HG02759 (cell line): ENCODE measurements around the gene NCK2.
A peak's percentile ranks its signal among the peaks of the same experiment; 100 is the strongest.

Experiments
- ATAC-seq: cut with Tn5 transposase; IDR thresholded peaks from one replicate; pipeline ENCODE4 v1.9.1; 2021; ENCODE audit warnings: mild to moderate bottlenecking, moderate library complexity; ENCODE audit not compliant: unreplicated experiment

Gene NCK2

DNA sequence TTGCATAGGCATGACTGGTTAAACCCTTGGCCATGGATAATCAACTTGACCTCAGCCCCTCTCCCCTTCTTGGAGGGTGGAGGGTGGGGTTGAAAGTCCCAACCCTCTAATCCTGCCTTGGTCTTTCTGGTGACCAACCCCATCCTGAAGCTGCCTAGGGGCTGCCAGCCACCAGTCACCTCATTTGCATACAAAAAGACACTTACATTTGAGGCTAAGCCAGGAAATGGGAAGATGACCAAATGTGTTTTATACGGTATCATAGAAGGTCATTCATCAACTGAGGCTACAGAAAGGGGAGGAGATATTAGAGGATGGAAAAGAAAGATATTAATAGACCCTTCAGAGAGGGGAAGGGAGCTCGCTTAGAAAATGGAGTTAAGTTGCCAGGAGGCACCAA is 96.8 kb downstream of the NCK2 start:
- no peak for ATAC-seq

DNA sequence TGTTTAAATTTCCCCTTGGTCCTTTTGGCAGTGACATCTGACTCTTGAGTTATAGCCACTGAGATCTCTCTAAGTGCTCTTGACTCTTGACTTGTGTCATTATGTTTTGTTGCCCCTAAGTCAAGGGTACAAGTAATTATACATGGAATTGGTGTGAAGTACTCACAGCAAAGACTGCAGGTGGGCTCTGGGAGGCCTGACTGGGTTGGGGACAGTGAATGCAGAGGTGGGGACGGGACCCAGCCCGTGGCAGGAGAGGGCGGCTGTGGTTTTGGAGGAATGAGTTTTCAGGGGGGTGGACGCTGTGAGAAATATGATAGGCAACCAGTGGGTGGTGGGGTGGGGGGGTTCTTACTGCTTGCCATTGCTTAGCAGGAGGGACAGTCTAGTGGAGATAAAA is 97.8 kb downstream of the NCK2 start:
- ATAC-seq: no peak

DNA sequence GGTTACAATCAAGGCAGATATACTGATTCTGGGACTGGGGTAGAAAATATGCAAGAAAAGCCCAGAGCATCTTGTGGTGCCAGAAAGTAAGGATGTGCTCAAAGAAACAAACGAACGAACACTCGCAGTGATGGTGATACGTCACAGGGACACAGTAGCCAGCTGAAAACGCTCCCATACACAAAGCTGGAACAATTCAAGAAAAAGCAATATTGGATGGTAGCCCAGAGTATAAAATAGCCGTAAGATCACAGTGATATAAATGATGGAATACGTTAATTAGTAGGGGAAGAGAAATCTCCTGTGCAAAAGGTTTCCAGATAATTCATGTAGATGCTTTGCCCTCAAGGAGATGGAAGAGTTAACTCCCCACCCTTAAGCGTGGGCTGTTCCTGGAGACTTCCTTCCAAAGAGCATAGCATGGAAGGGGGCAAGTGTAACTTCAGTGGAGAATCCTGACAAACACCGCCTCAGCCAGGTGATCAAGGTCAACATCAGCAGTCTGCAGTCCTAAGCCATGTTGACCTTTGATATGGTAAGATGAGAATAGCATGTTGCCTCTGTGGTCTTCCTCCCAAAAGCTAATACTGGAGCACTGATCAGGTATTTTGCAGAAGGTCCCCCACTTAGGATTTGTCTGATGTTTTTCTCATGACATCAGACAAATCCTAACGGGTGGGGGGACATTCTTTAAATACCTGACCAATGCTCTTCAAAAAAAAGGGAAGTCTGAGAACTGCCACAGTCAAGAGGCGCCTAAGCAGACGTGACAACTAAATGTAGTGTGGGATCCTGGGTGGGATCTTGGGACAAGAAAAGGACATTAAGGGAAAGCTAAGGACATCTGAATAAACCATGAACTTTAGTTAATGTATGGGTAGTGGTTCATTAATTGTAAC is 99.0 kb downstream of the NCK2 start:
- no peak for ATAC-seq

DNA sequence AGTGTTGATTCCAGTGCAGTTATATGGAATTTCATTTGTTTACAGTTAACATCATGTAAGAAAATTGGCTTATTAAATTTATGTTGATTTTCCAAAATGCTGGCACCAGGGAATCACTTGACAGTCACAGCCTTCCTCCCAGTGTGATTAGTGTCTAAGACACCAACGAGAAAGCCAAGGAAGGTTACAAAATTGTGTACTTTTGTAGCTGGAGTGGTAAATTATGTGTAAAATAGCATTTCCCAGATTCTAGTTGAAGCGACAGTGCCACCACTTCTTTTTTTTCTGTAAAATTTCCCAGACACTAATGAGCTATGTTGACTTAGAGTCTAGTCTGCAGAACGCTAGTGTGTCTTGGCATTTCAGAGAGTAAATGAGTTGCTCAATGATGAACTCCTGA is 101.3 kb downstream of the NCK2 start:
- no peak for ATAC-seq

DNA sequence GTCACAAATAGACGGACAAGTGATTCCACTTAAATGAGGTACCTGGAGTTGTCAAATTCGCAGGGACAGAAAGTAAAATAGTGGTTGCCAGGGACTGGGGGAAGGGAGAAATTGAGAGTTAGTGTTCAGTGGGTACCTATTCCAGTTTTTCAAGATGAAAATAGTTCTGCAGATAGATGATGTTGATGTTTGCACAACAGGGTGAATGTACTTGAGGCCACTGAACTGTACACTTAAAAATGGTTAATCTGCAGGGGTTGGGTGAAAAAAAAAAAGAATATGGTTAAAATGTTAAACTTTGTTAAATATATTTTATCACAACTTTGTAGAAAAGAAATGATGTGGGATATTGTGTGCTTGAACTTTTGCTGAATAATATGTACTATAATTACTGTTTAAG is 102.3 kb downstream of the NCK2 start:
- ATAC-seq: no peak

DNA sequence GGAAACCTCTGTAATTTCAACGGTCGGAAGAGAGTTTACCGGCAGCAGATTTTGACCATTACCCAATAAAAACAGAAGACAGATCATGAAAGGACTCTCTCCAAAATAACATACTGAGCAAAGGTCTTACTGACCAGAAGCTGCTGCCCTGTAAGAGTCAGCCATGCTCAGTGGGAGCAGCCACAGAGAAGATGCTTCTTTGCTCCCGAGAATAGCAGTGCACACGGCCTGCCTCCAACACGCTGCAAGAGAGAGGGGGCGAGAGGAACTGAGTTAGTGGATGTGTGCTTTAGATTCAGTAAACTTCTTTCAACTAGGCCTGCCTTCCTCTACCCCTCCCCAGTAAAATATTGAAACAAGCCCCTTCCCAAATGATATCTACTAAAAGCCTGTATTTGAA is 103.7 kb downstream of the NCK2 start:
- ATAC-seq: no peak

DNA sequence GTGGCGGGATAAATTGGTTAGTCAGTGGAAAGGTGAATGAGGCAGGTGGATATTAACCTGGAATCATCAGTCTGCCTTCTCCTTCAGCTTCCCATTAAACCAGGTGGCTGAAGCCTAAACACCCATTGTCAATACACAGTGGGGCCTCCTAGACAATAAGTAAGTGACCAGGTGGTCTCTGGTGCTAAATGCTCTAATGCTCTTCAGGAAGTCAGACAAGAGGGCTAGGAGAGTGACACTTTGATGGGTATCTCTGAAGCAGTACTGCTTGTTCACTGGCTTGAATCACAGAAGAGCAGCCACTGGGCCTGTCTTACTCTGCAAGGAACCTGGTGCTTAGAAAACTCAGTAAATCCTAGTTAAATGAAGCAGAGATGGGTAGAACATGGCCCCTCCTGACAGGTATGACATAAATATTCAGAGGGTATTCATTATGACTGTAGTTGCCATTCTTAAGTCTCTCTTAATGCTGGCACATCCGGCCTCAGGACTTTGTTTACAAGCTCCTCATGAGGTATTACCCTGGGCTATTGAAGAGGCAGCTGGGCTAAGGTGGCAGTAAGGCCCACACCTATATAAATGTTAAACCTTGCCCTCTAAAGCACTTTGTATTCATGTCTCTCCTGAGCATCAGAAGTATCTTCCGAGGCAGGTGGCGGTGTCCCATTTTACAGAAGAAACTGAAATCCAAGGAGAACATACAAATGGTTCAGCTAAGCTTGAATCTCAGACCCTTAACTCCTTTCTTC is 104.9 kb downstream of the NCK2 start:
- no peak for ATAC-seq

DNA sequence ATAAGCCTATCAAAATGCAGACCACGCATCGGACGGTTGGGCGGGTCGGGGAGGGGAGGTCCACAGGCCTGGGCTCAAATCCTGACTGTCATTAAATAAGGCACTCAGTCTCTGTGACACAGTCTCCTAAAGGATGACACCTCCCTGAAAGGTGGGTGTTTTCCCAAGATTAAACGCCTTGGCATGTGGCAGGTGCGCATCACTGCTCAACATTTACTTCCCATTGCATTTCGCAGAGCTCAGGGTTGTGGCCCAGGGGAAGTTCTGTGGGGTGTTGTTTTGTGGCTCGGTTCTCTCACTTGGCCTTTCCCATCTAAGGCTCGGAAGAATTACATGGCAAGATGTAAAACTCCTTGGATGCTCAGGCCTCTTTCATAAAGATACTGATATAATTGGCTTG is 107.4 kb downstream of the NCK2 start:
- ATAC-seq: no peak

DNA sequence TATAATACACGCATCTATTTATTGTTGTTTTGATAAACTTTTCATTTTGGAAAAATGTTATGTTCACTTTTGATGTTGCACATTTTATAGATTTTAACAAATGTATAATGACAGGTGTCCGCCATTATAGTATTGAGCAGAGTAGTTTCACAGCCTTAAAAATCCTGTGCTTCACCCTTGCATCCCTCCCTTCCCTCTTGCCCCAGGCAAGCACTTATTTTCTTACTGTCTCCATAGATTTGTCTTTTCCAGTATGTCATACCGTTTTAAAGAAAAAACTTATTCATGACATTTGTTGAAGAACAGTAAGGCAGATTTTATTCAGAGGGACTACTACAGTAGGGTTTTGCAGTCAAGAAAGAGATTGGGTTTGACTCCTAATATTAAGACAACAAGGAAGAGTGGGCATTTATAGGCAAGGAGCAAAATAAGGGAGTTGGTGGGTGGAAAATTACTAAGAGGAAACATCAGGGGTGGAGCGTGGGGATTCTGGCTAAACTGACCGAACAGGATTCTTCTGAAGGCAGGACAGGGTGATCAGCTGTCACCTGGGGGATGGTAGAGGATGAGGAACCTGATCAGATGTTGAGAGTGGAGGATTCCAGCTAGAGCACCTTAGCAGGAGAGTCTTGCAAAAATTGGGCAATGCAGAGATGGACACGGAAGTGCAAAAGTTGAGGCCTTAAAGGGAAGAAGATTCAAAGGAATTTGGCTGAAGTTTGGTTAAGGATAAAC is 108.8 kb downstream of the NCK2 start:
- ATAC-seq: no peak

DNA sequence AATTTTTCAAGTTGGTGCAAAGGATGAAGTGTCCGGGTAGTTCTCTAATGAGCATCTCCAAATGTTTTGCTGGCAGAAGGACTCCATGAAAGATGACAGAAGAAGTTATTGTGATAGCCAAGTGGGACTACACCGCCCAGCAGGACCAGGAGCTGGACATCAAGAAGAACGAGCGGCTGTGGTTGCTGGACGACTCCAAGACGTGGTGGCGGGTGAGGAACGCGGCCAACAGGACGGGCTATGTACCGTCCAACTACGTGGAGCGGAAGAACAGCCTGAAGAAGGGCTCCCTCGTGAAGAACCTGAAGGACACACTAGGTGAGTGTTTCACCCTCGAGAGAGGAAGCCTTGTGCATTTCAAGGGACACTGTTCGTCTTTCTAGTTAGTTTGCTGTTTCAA is 110.3 kb downstream of the NCK2 start:
- no peak for ATAC-seq

DNA sequence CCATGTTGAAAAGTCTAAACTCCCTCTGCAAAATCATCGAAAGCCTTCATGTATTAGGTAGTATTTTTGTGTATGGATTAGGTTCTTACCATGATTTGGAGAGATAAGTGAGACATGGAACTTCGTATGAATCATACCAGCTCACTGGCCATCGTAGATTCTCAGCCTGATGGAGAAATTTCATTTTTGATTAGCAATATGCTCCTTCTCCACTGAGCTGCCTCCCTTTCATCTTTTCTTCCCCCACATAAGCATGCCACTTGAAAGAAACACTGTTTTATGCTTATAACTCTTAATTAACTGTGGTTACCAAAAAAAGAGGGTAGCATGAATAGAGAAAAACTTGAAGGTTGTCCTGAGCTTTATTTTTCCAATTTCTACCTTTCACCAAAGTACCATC is 111.9 kb downstream of the NCK2 start:
- ATAC-seq: no peak

DNA sequence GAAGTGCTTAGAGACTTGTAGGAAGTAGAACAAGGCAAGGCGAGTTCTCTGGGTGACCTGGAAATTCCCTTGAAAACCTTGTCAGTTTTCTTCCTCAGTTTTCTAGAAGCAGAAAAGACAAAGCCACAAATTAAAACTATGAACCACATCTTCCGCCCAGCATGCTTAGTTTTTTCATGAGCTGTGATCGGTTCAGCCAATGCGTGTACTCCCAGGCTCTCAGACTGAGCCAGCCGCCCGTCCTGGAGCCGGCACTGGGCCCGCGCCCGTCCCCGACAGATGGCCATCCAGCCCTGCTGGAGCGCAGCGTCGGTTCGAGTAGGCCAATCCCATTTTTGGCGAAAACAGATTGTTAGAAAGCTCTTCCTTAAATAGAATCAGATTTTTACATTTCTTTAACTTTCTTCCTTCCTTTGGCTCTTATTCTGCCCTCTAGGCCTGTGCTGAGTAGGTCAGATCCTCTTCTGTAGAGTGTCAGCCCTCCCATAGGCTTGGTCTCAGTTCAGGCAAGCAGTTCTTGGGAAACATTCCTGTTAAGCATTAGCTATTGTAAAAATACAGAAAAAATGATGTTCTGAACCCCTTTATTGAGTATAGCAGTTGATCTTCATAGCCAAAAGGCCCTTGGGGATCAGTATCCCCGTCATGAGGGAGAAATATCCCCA is 112.5 kb downstream of the NCK2 start:
- no peak for ATAC-seq

DNA sequence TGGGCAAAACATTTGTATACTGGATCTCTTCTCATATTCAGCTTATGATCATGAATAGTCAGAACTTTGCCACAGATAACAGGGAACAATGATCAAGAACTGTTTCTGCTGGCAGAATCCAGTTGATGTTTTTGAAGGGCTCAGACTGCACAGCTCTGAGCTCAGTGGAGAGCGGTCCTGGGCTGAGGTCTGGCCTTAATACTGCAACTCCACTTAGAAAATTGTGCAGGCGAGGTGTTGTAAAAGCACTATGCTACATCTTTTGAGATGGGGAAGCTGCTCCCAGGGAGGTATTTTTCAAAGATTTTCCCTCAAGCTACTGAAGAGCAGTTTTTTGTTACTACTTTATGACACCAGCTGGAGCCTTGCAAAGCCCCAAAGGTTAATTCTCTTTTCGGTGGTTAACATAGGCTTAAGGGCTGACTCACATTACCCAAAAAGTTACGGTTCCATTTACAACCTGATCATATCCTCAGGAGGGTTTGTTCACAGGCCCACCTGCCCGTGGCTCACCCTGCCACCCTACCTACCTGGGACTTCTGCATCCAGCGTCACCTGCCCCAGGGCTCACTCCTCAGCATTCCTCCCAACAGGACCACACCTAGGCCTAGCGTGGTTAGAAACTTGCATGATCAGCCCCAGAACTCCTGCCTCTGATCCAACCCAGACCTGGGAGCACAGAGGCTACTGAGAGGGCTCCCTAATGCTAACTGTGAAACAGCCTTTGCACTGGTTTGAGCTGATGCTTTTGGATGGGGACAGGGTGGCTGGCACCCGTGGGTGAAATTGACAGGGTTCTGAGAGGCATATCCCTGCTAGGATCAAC is 114.4 kb downstream of the NCK2 start:
- ATAC-seq: peak; percentile 53

DNA sequence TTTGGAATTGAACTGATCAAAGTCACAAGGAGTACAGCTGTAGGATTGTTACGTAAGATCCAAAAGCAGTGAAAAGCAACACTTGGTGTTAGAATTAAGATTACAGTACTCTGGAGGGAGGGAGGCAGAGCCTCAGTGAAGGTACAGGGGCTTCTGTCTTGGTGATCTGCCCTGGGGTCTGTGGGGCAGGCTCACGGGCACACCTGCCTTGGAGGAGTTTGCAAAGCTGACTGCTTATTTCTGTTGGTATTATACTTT is 114.9 kb downstream of the NCK2 start:
- ATAC-seq: no peak

DNA sequence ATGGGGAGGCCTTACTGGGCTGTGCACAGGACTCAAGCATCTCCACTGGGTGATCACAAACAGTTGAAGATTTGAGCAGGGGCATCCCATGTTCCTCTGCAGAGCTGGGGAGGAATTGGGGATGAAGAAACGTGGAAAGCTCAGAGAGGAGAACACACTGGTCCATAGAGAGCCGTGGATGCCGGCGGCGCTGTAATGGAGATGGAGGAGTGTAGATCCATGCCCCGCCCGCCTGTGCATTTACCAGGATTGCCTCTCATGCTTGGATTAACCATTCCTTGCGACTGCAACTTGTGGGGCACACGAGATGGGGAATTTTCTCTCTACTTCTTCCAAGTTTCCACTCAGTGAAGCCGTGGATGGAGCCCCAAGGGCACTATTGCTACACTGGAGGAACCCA is 115.9 kb downstream of the NCK2 start:
- no peak for ATAC-seq

DNA sequence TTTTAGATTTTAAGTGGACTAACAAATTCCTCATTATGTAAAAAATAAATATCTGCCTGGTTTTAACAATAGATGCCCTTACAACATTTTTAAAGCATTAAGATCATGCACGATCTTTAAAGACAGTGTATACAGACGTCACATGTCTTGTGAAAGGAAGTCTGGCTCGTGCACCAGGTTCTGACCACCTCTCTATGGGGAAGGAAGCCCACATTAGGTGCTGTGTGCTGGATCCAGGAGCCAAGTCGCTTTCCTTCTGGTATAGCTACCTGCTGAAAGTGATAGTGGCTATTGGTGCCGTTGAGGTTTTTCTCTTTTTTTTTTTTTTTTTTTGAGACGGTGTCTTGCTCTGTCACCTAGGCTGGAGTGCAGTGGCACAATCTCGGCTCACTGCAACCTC is 116.5 kb downstream of the NCK2 start:
- ATAC-seq: no peak

DNA sequence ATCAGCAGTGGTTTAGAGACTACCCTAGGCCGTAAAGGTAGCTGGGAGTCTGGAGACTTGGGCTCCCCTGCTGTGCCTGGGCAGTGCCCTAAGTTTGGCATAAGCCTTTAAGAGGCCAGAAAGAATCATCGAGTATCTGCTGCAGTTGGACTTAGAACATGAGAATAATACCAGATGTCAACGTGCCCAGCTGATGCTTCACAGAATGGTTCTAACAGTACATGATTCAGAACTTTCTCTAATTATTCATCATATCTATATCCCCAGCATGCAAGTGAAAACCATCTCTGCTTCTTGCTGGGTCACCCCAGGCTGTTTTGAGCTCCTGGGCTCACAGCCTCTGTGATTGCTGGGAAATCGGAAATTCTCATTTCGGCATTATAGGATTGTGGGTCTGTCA is 118.1 kb downstream of the NCK2 start:
- no peak for ATAC-seq

DNA sequence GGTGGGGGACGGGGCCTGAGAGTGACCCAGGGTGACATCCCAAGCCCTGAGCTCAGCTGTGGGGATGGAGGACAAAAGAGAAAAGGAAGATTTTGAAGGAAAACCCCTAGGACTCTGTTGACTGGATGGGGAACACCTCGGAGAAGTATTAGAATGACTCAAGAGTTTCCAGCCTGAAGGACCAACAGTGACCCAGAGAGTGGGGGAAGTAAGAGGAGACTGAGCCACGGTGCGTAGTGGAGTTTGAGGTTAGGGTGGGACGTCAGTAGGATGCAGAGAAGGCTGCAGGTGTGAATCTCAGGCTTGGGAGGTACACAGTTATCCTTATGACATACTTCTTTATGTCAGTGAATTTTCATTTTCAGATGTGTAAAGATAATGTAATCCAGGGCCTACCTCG is 119.5 kb downstream of the NCK2 start:
- no peak for ATAC-seq

DNA sequence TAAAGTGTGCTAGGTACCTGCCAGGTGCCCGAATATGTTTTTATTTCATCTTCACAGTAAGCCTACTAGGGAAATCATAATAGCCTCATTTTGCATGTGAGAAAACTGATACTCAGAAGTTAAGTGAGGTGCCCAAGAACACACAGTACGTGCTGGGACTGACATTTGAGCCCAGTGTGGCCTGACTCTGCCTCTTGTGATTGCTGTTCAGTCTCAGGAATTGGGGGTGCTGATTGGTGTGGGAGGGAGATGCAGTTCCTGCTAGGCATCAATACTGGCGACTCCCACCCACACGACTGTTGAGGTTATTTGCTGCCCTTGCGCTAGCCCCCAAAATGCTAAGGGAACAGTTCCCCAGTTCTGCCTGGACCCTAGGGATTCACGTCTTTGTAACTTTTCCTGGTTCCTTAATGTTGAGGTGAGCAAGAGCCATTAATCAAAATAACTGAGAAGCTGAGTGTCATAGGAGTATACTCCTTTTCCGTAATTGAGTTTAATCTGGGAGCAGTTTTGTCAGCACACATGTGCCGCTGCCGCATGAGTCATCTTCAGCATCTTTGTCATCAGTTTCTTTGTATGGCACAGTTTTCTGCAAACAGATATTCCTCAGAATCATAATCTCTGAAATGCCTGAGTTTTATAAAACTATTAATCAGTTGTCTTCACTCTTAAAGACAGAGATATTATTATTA is 120.7 kb downstream of the NCK2 start:
- ATAC-seq: no peak
